ENCODE measurements around the gene CERK.

The CERK gene

DNA sequence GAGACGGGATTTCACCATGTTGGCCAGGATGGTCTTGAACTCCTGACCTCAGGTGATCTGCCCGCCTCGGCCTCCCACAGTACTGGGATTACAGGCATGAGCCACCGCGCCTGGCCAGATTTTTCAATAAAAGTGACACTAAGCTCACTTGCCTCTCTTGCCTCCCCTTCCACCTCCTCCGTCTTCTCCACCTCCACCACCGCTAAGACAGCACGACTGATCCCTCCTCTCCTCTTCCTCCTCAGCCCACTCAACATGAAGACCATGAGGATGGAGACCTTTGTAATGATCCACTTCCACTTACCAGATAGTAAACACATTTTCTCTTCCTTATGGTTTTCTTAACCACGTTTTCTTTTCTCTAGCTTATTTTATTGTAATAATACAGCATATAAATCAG, 14.2 kb downstream of the CERK start:
- H3K4me3 ChIP-seq (ENCODE audit: low read length) = no peak overlapping the region
- no peak for TF ChIP-seq ZNF274 (IDR thresholded peaks at IDR 0.05; ENCODE audit: low read depth, low read length)

DNA sequence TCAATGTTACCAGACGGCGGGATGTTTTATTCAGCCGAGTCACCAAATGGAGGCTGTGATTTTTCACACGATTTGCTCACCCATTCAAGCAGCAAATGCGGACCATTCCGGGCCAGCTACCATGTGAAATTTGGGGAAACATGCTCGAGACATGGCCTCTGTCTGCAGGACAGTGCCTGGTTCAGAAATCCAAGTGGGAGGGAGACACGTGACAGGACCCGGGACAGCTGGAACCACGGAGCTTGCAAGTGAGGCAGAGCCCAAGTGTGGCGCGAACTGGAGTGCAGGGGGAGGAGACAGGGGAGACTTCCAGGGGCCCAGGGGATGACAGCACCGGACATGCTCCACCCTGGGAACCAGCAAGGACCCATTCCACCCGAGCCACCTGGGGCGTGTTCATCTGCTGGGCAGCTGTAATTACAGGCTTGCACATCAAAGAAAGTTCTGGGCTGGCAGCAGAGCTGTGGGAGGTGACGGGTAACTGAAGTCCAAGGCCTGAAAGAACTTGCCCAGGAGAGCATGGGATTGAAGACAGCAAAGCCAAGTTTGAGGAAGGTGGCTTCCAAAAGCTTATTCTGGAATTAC, 16.5 kb downstream of the CERK start:
- H3K4me3 ChIP-seq (ENCODE audit: low read length) = no peak overlapping the region
- no peak for TF ChIP-seq ZNF274 (IDR thresholded peaks at IDR 0.05; ENCODE audit: low read depth, low read length)

DNA sequence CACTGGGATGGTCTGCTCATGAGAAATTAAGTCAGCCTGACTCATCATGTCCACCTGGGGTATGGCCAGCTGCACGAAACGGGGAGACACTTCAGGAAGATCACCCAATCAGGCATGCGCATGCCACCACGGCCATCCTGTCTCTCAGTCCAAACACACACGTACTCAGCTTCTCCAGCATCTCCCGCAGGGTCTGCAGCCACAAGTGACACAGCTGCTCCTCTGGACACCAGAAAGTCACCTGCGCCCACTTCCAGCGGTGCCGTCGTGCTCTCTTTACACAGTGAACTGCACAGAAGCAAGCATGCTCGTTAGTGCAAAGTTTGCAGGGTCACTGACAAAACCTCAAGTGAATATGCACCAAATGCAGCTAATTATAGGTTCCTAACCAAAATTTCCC, 18.1 kb downstream of the CERK start:
- TF ChIP-seq ZNF274 (IDR thresholded peaks at IDR 0.05; ENCODE audit: low read depth, low read length) = no peak
- H3K4me3 ChIP-seq (ENCODE audit: low read length) = no peak overlapping the region

DNA sequence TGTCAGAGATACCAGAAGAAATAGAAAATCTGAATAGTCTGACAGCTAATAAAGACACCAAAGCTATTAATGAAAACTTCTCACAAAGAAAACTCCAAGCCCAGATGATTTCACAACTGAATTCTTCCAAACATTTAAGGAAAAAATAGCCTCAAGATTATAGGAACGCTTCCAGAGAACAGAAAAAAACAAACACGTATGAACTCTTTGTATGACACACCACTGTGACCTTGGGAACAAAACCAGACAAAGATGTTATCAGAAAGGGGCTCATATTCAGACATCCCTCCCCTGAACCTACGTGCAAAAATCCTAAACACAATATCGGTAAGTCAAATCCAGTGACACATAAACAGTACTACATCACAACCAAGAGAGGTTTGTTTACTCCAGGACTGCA, 23.5 kb downstream of the CERK start:
- no peak for TF ChIP-seq ZNF274 (IDR thresholded peaks at IDR 0.05; ENCODE audit: low read depth, low read length)
- H3K4me3 ChIP-seq (ENCODE audit: low read length) = no peak overlapping the region

DNA sequence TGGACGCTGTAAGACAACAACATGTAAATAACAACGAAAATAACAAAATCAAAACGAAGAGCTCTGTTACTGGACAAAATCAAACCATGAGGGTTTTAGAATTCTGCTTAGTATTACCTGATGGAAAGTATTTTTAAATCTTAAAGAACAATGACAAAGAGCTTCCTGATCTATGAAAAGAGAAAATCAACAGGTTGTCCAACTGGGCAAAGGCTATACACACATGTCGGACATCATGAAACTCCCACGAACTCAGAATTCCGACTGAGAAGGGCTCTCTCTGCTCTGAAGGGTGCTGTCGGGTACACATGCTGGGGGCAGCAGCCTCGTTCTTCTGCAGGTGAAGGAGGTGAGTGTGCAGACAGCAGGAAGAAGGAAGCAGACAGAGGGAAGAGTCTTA, 25.8 kb downstream of the CERK start:
- no peak for TF ChIP-seq ZNF274 (IDR thresholded peaks at IDR 0.05; ENCODE audit: low read depth, low read length)
- H3K4me3 ChIP-seq (ENCODE audit: low read length) = no peak overlapping the region

DNA sequence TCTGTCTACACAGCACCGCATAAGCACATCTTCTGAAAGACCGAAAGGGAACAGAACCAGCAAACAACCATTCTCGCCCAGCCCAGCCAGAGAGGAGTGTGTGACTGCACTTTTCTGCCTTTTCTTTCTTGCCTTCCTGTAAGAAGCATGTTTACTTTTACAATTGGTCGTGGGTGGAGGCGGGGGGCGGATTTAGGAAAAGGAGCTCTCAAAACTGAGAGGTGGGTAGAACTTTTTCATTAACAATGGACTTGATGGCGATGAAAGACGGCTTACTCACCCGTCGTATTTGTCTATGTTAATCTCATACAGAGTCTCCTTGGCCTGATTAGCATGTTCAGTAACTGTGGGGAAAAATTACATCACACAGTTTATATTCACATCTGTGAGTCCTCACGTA, 27.2 kb downstream of the CERK start:
- H3K4me3 ChIP-seq (ENCODE audit: low read length) = no peak overlapping the region
- TF ChIP-seq ZNF274 (IDR thresholded peaks at IDR 0.05; ENCODE audit: low read depth, low read length) = no peak

DNA sequence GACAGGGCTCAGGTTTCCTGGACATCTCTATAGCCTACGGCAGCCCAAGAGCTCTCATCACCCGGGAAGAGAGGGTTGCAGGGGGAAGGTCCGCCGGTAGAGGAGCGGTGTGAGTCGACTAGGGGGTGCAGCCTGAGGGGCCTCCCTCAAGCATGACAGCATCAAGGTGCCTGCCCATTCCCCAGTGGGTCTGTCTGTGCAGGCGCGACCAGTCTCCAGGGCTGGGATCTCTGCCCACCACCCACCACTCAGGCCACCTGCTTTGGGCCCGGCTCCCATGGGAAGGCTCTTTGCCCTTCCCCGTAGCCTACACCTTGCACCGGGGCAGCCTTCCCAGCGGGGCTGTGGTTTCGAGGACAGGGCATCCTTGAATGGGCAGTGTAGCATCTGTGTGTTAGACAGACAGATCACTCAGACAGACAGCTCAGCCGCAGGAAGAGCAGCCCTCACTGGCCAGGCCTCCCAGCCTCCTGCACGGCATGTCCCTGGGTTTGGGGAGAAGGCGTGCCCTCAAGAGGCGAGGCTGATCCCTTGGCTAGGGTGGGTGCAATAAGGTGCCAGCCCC, 29.2 kb downstream of the CERK start:
- no peak for TF ChIP-seq ZNF274 (IDR thresholded peaks at IDR 0.05; ENCODE audit: low read depth, low read length)
- H3K4me3 ChIP-seq (ENCODE audit: low read length) = no peak overlapping the region

DNA sequence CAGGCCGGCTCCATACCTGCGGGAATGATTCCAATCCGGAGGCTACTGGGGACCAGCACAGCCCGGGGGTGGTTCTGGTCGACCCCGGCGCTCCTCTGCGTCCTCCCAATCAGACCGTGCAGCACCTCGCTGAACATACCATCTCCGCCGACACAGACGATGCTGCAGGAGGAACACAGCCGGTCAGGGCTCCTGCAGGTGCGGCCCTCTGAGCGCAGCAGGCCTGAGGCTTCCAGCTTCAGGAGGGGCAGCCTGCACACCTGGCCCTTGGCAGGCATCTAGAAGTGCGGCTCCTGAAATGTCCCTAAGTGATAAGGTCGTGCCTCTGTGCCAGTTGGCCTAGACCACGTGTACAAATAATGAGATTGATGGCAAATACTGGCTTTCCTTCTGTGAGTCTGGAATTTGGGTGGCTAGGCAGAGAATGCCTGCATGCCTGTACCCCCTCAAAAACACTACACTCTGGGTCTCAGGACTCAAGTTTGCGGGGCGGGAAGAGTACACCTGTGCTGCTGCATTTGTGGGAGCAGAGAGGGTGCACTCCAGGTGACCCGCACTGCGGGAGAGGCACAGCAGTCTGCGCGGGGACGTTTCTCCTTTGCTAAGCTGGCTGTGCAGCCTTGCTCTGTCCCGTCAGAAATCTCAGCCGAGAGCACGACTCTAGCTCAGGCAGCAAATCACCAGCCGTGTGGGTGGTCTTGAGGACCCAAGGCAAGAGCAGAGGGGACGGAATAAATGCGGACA, 30.1 kb downstream of the CERK start:
- no peak for TF ChIP-seq ZNF274 (IDR thresholded peaks at IDR 0.05; ENCODE audit: low read depth, low read length)
- no peak overlapping the region for H3K4me3 ChIP-seq (ENCODE audit: low read length)

DNA sequence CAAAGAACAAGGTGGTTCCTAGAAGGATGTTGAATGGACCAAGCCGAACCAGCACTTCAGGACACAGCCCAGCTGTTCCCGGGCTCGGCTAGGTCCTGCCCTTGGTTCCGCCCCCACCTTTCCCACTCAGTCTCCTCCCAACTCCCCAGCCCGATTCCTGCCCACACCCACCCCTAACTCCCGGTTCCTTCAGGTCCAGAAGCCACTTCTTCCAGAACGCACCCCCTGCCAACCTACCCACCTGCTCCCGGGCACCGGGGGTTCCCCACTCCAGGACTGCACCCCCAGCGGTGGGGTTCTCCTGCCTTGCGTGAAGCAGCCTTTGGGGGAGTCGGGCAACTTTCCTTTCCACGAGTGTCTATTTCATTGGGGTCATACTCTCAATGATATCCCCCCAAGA, 30.7 kb downstream of the CERK start:
- TF ChIP-seq ZNF274 (IDR thresholded peaks at IDR 0.05; ENCODE audit: low read depth, low read length) = no peak
- no peak overlapping the region for H3K4me3 ChIP-seq (ENCODE audit: low read length)

DNA sequence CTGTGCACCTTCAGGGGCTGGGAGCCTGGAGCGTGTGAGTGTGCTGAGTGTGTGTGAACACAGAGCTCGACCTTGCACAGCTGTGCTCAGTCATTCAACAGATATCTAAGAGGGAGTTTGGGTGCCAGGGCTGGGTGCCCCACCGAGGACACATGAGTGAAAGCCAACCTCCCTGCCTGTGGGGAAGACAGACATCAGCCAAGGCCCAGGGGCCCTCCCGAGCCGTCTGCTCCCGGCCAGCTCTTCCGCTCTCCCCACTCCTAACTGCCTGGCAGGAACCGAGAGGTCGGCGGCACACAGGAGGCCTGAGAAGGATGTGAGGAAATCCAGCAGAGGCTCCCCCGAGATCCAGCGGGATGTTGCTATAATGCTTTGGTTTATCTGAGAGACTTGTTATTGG, 32.0 kb downstream of the CERK start:
- H3K4me3 ChIP-seq (ENCODE audit: low read length) = no peak overlapping the region
- TF ChIP-seq ZNF274 (IDR thresholded peaks at IDR 0.05; ENCODE audit: low read depth, low read length) = no peak

DNA sequence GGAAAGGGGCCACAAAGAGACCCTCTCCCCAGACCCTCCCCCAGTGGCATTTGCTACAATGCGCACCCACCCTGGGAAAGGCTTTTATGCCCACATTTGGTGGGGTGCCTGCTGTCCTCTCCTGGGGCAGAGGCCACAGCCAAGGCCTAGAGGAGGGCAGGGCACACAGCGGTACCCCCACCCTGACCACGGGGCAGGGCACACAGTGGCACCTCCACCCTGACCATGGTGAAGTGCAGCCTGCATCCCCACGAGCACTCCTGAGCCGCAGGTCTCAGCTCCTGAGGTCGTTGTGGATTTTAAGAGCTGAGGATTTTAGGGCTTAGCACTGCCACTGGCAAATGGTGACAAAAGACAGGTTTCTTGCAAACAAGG, 34.1 kb downstream of the CERK start:
- no peak for TF ChIP-seq ZNF274 (IDR thresholded peaks at IDR 0.05; ENCODE audit: low read depth, low read length)
- no peak overlapping the region for H3K4me3 ChIP-seq (ENCODE audit: low read length)

DNA sequence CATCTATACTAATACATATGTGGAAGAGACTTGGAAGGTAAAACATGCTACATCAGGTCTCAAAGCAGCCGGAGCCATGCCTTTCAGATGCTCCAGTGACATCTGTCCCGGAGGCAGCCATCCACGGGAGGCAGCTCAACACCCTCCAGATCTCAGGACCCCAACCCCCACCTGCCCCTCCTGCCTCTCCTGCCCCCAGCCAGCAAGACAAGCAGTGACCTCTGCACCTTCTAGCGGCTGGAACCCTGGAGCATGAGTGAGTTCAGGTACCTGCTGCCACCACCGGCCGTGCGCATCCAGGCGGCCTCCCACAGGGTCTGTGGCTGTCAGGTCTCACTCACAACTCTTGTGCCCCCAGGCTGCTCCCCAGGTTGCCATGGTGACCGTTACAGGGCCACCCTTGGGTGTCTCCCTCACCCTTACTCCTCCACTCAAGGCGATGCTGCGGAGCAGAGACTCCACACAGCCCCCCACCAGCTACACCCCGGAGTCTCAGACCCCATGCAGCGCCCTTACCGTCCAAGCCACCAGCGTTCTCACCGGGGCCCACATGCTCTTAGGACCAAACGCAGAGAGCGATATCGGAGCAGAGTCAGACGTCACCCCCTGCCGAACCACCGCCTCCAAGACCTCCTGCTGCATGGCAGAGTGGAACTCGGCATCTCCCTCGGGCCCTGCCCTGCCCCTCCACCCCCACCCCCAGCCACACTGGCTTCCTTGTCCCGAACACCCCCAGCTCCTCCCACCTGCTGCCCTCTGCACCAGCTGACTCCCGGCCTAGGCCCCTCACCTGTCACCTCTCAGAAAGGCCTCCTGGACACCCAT, 34.7 kb downstream of the CERK start:
- no peak for TF ChIP-seq ZNF274 (IDR thresholded peaks at IDR 0.05; ENCODE audit: low read depth, low read length)
- H3K4me3 ChIP-seq (ENCODE audit: low read length) = no peak overlapping the region

DNA sequence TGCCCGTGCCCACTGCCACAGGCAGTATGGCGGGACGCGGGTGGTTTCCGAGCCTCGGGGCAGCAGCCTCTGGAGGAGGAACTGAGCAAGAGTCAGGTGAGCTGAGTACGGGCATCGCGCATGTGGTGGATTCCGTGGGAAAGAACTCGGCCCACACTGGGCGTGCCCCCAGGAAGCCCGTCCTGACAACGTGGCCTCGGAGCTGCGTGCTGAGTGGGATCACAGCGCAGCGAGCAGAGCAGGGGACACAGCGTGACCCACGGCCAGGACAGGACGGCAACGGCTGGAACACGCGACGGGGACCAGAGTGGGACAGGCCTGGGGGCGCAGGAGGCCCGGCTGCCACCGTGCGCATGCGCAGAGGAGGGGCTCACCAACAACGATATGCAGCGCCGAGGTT, 36.8 kb downstream of the CERK start:
- no peak overlapping the region for H3K4me3 ChIP-seq (ENCODE audit: low read length)
- no peak for TF ChIP-seq ZNF274 (IDR thresholded peaks at IDR 0.05; ENCODE audit: low read depth, low read length)

DNA sequence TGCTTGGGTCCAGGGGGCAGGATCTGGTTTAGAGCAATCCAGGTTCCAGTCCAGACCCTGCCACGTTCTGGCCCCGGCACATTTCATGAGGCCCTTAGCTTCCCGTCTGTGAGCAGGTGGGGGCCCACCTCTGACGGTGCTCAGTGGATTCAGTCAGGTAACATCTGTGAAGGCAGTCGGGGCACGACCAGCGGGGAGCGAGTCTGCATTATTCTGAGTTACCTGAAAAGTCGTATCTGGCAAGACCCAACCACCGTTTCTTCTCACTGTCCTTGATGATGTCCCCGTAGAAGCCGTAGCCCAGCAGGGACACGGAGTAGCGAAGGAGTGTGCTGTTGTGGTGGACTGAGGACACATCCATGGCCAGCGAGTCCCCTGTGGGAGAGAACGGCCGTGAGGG, 39.0 kb downstream of the CERK start:
- TF ChIP-seq ZNF274 (IDR thresholded peaks at IDR 0.05; ENCODE audit: low read depth, low read length) = no peak
- no peak overlapping the region for H3K4me3 ChIP-seq (ENCODE audit: low read length)
